ENCODE measurements around the gene SLC66A2.

Gene SLC66A2

GRCh38 chr18:79935499-79935898 is 16.0 kb downstream of the SLC66A2 start:
- no peak for DNase-seq

GRCh38 chr18:79935098-79935480 is 16.4 kb downstream of the SLC66A2 start:
- no peak for DNase-seq

DNA sequence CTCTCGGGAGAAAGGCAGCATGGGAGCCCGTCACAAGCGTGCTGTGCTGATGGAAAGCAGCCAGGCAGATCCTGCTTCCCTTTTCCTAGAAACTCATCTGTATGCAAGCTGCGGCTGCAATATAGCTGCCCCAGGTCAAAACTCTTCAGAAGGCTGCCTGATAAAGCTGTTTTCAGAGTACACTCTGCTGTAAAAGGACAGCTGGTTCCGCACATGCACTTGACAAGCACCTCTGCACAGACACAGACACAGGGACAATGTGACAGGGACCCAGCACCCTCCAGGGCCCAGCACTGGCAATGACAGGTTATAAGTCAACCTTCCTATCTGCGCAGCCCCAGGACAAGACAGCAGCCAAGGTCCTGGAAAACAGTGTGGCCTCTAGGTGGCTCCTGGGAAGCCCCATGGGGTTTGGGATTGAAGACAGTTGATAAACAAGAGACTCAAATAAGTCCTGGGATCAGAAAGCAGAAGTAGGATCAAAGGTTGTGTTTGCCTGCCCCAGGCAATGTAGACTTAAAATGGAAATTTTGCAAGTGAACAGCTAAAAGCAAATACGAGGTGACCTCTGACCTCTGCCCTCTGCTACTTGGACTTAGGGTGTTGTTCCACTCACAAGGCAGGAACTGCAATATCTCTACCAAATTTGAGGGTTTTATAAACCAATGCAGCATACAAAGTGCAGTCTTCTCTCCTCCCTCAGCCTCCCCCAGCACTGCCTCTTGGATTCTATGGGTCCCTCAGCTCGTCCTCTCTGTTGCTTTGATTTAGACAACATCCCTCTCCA is 16.9 kb downstream of the SLC66A2 start:
- no peak for DNase-seq

DNA sequence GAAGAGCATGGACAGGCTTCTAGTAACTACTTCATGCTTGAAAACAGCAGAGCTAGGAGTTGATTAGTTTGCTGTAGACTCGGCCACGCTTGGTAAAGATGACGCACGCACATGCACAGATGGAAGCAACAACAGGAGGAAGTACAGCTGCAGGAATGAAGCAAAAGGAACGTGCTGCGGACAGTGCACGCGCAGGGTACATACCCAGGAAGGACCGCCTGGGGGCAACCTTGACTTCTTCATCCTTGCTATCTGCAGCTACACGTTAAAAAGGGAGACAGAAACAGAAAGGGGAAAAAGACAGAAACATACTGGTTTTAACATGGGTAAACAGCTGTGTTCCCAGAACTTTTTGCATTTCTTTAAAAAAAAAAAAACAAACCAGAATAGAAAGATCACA is 17.7 kb downstream of the SLC66A2 start:
- no peak for DNase-seq

- DNase-seq = no peak
These were observed 18.5 kb downstream of the SLC66A2 start for GRCh38 chr18:79932907-79933306.

DNA sequence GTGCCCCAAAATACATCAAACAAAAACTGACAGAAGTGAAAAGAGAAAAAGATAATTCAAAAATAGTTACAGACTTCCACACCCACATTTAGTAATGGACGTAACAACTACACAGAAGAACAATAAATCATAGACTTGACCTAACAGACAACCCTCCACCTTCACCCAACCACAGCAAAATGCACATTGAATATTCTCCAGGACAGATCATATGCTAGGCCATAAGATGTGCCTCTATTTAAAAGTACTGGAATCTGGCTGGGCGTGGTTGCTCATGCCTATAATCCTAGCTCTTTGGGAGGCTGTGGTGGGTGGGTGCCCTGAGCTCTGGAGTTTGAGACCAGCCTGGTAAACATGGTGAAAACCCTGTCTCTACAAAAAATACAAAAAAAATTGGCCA is 20.0 kb downstream of the SLC66A2 start:
- DNase-seq = no peak

DNA sequence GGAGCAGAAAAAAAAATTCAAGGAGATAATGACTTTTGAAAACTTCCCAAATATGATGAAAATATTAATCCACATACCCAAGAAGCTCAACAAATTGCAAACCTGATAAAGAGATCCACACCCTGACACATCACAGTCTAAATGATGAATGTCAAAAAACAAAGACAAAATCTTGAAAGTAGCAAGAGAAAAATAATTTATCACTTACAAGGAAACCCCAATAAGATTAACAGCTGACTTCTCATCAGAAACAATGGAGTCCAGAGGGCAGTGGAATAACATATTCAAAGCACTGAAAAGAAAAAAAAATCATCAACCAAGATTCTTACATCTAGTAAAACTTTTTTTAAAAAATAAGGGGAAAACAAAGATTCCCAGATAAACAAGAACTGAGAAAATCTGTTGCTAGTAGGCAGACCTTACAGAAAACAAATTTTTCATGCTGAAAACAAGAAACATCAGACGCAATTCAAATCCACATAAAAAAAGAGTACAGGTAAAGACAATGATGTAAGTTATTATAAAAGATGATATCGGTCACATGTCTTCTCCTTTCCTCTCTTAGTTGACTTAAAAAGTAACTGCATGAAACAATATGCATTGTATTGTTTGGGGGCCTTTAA is 21.3 kb downstream of the SLC66A2 start:
- no peak for DNase-seq

DNA sequence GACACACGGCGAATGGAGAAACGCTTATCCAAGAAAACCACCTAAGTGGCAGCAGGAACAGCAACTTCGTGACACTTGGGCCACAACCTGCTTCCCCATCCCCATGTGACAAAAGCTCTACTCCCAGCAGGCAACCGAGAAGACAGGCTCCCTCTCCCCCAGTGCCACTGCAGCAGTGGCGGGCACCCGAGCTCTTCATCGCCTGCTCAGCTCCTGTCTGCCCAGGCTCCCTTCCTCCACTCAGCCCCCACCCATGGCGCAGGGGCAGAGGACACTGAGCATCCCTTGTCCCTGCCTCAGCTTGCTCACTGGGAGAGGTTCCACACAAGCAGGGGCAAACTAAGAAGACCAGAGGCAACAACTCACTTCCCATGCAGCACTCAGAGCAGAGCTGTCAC is 22.9 kb downstream of the SLC66A2 start:
- DNase-seq = no peak

DNA sequence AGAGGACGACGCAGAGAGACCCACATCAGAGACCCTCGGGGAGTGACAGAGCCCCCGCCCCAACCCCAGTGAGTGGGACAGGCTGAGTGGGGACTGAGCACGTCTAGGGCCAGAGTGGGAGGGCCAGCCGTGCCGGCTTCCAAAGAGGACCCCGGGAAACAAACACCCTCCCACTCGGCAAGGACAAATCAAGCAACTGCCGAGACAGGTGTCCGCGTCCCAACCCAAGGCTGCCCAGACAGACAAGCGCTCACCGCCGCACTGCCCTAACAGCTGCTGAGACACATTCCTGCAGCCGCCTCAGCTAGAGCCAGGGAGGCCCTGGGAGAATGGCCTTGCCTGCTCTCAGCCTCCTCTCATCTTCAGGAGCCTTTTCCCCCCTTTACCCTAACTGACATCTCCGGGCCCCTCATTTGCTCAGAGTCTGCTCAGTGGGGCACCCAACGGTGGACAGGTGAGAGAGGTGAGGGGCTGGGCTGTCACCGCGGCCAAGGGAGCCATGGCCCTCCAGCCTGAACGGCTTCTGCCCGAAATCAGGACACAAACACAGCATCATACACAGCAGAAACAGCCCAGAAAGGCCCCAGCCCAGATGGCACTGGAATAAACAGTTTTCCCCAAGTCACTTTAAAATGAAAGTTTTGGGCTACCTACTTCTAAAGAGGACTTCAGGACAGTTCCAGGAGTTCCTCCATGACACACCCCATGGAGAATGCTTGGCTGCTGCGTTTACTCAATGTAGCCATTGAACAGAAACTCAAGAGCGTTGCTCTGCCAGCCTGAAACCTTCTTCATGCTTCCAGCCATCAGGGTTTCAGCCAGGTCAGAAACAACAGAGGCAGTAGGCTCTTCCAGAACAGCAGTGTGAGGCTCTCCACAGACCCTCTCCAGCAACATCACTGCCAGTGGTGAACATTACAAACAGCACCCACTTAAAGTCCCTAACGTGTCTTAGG is 23.6 kb downstream of the SLC66A2 start:
- DNase-seq = no peak

DNA sequence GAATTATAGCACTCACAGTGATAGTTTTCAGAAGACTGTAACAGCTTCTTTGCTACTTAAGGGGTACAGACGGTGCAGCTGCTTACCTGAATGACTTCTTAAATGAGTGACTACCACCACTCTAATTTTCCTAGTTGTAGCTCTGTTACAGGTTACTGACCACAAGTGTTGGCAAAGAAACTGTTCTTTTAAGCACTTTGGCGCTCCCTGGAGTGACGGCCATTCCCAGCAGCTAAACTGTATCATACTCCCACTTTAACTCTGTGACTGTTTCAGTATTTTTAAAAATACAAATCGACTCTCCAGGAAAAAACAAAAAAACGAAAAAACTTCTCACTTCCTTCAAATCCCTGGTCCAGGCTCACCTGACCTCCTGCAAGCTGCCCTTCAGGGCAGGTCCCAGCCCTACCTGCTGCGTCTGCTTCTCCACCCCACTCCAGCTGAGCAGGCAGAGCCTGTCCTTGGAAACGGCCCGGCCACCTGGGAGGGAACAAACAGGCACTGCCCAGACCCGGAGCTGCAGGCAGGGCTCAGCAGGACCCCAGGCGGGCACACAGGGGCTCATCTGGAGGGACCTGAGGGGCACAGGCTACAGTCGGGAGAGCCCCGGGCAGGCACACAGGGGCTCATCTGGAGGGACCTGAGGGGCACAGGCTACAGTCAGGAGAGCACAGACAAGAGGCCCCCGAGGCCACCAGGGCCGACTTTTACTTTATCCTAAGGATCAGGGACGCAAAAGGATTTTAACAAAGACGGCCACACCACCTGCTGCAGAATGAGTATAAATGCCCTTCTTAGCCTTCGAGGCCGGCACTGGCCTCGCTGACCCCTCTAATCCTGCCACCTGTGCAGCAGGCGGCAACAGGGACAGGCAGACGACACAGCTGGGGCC is 24.5 kb downstream of the SLC66A2 start:
- DNase-seq = no peak

GRCh38 chr18:79926306-79926705 is 25.1 kb downstream of the SLC66A2 start:
- no peak for DNase-seq

GRCh38 chr18:79924814-79925731 is 26.4 kb downstream of the SLC66A2 start:
- no peak for DNase-seq

DNA sequence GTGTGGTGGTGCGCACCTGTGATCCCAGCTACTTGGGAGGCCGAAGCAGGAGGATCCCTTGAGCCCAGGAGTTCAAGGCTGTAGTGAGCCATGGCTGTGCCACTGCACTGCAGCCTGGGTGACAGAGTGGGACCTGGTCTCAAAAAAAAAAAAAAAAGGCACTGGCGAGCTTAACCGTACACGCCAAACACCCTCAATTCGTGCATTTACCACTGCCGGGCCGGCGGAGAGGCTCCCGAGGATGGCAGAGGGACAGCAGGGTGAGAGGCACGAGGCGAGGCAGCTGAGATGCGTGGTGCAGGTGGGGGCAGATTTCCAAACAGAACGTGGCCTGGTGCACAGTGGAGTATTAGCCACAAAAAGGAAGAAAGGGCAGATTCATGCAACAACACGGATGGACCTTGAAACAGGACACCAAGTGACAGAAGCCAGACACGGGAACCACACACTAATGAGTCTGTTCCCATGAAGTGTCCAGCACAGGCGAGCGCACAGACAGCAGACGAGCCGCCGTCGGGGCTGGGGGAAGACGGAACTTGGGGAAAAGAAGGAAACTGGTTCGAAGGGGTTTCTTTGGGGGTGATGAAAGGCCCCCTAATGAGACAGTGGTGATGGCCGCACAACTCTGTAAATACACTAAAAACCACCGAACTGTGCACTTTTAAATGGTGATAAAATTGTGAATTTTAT is 27.4 kb downstream of the SLC66A2 start:
- no peak for DNase-seq

GRCh38 chr18:79922971-79923411 is 28.5 kb downstream of the SLC66A2 start:
- no peak for DNase-seq

DNA sequence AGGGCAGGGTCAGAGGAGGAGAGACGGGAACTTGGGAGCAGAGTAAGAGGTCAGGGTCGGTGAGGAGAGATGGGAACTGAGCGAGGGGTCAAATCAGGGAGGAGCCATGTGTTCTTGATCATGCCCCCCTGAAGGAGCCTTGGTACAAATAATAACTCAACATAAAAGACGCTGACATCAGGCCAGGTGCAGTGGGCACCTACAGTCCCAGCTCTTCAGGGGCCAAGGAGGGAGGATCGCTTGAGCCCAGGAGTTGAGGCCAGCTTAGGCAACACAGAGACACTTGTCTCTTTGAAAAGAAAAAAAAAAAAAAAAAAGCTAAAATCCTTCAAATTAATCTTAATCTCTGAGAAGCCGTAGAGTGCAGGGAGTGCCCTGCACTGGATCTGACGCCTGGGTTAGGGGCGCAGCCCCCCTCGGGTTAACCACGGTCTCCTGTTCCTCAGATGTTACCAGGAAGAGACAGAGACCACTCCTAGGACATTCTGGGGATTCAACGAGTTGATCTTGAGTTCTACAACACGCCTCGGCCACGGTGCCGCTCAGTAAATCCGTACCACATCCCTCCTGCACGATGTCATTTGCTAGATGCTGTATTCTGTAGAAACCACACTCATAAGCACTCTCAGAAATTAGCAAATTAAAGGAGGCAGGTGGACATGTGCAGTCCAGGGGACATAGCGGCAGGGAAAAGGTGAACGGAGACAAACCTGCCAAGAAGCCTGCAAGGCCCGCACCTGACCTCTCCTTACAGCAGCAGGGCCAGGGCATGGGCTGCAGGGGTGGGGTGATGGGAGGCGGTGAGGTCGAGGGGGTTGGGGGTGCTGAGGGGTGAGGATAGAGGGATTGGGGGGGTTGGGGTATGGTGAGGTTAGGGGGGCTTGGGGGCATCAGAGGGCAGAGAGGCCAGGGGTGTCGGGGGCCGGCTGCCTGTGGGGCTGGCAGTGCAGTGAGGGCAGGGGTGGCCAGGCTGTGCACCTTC is 29.2 kb downstream of the SLC66A2 start:
- DNase-seq = no peak

DNA sequence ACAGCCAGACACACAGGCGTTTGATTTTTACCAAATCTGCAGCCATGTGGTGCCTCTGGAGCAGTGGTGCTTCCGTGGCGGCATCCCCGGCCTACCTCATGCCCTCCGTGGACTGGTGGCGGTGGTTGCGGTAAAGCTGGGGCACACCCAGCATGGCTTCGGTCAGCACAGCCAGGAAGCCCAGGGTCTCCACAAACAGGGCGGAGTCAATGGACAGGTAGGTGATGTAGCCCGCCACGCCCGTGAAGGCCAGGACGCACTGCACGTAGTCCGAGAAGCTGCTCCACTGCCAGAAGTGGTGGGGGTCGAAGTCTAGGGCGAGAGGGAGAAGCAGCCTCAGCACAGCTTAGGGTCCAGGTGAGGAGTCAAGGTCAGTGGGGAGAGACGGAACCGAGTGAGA is 32.4 kb downstream of the SLC66A2 start:
- DNase-seq = no peak

DNA sequence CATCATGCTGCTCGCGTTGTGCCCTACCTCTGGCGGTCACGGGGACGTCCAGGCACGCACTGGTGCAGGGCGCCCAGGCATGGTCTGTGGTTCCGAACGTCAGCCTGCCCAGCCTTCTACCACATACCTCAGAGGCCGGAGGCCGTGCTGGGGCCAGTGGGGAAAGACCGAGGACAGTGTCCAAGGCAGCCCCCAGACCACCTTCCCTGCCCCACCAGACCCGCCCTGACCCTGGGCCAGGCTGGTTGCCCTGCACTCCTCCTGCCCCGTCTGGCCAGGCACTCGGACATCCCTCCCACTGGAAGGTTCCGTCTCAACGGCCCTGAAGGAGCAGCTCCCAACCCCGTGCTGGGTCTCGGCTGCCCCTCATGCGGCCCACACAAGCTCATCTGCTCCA is 32.8 kb downstream of the SLC66A2 start:
- DNase-seq = no peak

GRCh38 chr18:79917853-79918614 is 33.4 kb downstream of the SLC66A2 start:
- no peak for DNase-seq

All from effector CD4-positive, alpha-beta T cell (primary cell).